GM04504 (cell line): ENCODE data around the gene TMEM106C.

Experiments
- DNase-seq: peaks from one replicate; pipeline ENCODE4 v3.0.0-alpha.2; 2012; ENCODE audit warnings: low read depth

The TMEM106C gene, protein sequence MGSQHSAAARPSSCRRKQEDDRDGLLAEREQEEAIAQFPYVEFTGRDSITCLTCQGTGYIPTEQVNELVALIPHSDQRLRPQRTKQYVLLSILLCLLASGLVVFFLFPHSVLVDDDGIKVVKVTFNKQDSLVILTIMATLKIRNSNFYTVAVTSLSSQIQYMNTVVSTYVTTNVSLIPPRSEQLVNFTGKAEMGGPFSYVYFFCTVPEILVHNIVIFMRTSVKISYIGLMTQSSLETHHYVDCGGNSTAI

DNA sequence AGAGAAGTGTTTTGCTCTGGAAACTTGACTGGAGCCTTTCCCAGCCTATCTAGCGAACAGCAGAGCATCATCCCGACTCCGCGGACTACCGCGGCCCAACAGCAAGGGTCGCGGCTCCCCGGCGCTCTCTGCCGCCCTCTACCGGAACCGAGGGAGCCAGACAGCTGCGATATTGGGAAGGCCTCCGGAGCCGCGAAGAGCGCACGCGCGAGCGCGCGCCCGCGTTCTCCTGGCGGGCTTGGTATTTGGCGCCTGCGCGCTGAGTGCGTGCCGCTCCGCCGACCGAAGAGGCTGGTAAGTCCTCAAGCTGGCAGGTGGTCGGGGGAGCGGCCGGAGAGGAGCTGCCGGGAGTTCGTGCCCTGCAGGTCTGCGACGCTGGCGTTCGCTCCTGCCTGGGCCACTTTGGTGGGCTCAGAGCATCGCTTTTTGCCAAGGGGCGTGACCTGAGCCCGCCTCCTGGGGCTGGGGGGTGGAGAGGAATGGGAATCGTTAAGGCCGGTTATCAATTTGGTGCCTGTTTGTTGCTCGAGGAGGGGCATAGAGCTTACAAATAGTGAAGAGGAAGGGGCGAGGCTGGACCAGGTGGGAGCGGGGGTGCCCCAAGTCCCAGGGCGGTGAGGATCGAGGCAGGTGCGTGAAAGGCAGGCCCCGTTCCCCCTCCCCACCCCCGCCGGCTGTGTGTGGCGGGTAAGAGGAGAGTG lies at the start of gene TMEM106C:
Gene TMEM106C, plus strand, starts transcription at position 257 of the 701 bp plus-strand sequence. CDS start 641 bp downstream, outside the sequence.
- DNase-seq, result peak; percentile 71

DNA sequence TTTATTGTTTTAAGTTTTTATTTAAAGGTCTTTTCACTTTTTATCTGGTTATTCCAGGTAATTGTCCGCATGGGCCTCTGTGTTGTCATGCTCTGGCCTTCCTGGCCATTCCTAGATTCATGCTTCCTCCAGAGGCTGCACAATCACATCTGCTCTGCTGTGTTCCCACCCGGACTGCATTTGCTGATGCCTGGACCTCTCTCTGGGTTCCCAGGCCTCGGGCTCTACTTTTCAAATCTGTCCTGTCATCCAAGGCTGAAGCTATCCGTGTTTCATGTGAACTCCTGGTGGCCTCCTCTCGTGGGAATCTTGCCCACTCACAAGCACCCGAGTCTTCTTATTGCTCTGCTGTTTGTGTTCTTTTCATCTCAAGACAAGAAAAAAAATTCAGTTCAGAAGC lies 42.5 kb upstream of the TMEM106C start:
- no peak for DNase-seq

DNA sequence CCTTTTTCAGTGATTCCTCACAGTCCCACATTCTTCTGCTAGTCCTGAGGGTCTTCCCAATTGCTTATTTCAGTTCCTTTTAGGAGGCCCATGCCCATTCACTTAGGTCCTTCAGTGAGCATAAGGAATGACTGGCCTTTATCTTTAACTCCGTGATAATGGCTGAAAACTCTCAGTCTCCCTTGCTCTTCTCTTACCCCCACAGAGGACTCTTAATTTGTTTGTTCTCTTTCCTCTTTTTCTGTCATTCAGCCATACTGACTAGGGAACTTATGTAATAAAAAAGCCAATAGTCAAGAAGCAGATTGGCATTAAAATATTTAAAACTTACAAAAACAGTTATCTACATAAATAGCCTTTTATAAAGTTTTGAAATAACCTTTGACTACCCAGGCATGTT lies 41.5 kb upstream of the TMEM106C start:
- DNase-seq, result no peak

DNA sequence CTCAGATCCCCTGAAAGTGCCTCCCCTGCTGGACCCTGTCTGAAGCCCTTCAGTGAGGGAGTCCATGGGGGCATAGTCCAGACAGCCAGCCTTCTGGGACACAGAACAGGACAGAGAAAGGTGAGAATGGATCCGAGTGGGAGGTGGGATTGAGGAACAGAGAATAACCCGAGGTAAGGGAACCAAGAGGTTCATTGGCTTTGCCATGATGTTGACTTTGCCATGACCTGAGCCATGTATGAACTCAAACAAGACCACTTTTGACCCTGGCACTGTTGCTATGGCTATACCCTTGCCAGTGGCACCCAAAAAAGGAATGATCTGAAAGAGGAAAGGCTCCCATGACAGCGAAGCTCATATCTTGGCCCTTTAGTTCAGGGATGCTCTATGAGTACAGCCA lies 36.0 kb upstream of the TMEM106C start:
- DNase-seq, result no peak

DNA sequence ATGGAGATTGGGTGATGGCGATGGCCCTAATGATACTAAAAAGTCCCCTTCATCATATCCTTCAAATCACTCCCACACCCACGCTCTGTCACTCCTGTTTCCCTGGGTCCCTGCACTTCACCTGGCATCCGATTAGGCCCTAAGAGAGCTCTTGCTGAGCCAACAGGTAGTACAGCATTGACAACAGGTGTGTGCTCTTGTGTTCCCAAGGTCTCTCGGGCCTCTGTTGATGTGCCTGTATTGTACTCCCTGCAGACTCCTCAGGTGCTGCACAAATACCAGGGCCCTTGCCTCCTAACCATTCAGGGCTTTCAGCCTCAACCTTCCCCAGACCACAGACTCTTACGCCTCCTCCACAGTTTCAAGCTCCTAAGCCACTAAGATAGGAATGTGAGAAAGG lies 32.8 kb upstream of the TMEM106C start:
- no peak for DNase-seq

DNA sequence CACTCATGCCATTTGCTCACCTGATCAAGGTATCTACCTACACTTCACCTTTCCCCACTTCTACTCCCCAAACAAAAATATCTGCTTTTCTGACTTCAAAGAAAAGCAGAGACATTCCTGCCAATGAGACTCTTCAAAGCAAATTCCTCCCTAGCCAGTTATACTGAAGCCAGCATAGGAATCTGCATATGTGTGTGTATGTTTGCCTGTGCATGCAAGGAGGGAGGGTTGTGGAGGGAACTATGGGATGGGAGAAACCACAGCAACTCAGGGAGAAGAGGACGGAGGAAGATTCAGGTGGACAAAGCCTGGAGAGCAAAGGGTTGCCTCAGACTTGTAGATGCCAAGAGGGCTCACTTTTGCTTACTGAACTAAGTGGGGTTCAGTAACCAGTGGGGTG lies 32.2 kb upstream of the TMEM106C start:
- no peak for DNase-seq

DNA sequence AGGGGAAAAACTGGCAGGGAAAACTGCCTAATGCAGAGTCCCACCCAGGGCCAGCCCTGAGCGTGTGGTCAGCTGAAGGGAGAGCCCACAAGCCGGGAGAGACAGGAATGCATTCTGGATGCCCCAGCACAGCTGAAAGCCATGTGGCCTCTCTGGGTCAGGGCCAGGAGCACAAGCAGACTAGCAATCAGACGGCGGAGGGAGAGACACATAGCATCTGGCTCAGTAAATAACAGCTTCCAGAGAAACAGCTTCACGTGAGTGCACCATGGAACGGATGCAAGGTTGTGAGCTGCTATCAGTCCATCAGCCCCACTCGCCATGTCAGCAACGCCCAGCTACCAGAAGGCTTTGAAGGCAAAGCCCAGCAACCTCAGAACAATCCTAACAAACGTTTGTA lies 28.2 kb upstream of the TMEM106C start:
- DNase-seq, result peak; percentile 85

DNA sequence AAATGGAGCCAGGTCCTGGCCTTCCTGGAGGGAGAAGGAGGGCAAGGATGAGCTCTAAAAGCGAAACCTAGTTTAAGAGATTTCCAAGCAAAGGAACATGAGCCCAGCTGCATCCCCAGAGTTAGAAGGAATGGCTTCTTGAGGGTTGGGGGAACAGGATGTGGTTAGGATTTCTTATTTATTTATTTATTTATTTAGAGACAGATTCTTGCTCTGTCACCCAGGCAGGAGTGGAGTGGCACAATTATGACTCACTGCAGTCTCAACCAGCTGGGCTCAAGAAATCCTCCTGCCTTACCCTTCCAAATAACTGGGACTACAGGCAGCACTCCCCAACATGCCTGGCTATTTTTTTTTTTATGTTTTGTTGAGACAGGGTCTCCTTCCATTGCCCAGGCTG lies 25.3 kb upstream of the TMEM106C start:
- no peak for DNase-seq

DNA sequence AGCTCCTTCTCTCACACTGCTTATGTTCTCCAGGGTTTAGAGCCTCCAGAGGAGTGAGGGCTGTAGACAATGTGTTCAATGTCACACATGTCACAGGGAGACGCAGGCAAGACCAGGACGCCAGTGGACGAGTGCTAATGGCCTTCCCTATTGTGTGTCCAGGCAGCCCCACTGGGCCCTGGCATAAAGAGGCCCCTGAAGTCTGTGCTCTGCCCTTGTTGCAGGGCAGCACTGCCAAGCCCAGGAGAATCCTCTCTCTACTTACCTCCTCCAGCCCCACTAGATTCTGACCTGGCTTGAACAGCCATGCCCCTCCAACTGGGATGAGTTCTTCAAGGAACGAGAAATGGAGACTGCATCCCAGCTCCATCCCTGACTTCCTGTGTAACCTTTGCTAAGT lies 24.8 kb upstream of the TMEM106C start:
- no peak for DNase-seq

DNA sequence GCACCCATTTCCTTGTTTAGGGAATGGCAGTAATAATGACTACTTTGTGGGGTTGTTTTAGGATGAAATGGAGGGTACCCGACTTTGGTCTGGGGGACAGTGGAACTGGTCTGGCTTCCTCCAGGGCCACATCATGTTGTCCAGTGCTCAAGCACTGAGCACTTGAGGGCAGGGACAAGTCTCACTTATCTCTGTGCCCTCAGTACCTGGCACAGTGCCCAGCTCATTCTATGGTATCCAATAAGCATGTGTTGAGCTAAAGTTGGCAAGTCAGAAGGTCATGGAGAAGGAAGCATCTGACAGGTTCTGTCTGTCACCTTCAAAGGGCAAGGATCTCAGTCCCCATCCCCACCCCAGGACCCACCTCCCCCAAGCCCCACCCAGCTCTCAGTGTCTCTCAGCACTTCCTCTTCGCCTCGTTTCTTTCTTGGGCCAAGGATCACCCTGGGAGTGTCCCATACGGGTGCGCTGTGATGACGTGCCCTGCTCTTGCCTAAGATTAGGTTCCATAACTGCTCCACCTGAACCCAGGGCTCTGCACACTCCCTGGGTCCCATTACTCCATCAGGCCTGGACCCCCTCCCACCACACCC lies 24.3 kb upstream of the TMEM106C start:
- no peak for DNase-seq

DNA sequence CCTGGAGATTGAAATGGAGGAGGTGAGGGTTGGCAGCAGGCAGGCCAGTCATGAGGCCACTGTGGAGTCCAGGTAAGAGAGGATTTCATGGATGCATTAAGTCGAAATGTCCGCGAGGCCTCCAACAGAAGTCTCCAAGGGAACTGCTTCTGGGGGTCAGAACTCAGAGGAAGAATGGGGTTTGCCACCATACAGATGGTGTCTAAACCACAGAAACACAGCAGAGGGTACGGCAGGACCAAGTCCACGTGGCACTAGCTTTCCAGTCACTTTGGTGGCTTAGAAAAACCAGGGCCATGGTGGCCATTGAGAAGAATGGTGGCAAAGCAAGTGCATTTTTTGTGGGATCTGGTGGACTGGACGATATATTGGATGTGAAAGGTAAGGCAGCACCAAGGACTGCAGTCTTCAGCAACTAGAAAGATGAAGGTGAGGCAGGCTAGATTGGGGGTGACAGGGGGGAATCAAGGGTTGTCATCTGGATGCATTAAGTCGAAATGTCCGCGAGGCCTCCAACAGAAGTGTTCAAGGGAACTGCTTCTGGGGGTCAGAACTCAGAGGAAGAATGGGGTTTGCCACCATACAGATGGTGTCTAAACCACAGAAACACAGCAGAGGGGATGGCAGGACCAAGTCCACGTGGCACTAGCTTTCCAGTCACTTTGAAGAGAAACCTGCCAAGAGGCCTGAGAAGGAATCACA lies 22.5 kb upstream of the TMEM106C start:
- DNase-seq, result no peak

DNA sequence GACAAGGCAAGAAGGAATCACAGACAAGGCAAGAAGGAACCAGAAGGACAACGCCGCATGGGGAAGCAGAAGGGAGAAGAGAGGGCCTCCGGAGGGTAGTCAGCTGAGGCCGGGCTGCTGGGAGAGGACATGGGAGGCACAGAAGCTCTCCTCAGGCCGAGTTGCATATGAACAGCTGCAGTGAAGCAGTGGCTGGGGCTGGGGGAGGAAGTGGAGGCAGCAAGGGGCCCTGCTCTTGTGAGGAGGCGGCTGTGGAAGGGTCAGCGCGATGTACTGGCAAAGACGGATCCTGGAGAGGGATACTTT lies 22.0 kb upstream of the TMEM106C start:
- DNase-seq, result no peak

DNA sequence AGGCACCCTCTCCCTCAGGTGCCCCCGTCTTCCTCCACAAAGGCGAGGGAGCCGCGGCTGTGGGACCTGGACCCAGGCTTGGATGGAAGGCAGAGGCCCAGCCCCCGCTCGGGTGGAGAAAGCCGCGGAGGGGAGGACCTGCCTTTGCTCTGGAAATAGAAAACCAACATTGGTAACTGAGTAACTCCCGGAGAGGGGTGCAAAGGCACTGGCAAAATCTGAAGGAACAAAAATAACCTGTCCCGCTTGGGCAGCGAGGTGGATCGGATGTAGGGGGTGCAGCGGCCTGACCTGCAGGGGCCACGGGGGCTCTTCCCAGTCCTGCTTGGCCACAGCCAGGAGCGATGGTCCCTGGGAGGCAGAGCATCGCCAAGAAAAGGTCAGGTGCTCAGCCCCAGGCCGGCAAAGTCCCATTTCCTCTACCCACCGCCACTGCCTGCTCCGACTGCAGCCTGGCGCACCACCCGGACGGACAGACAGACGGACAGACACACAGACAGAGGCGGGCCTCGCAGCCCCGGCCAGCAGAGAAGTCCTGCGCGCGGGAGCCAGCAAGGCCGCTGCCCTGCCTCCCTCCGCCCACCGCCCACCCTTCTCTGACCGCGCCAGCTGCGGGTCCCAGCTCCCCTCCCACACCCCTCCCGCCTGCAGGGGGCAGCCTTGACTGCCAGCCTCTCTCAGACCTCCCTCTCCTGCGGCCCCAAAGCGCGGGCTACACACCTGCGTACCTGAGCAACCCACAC lies 21.4 kb upstream of the TMEM106C start:
- DNase-seq, result no peak

DNA sequence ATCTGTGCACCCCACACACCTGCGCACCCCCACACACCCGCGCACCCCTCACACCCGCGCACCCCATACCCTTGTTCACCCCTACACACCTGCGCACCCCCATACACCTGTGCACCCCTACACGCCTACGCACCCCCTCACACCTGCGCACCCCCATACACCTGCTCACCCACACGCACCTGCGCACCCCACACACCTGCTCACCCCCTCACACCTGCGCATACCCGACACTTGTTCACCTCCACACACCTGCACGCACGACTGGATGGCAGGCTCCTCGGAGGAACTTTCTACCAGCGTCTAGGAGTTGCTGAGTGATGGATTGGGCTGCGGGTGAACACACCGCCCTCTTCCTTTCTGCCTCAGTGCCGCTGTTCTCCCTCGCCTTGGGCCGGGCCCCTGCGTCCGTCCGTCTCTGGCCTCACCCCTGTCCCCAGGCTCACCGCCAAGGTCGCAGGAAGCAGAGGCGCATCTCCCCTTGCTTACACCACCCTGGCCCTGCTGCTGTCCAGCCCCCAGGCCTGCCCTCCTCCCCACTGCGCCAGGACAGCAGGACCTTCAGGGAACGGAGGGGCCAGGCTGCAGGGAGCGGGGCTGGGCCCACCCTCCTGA lies 20.7 kb upstream of the TMEM106C start:
- DNase-seq, result no peak

DNA sequence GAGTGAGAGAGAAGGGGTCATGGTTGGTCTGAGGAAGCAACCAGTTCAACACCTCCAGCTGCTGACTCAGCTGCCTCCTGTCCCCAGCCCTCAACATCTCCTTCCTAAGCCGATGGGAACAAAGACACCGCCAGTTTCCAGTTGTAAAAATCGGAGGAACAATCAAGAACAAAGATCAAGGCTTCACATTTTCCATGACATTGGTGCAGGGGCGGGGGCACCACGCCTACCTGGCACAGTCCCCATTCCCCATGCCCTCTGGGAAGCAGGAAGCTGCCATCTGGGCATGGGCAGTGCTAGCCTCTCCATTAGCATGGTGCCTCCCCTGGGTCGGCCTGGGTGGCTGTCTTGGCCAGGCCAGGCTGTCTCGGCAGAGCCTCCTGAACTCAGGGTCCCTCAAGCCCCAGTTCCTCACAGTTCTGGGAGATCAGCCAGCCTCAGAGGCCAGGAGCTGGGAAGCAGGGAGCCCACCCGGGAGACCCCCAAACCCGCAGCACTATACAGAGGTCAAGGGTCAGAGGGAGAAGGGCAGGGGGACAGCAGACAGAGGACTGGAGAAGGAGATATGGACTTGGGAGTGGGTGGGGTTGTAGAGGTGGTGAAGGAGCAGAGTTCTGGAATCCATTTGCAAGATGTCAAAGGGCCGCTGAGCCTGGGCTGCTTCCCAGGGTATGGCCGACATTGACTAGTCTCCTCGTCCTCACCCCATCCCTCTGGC lies 19.6 kb upstream of the TMEM106C start:
- DNase-seq, result no peak

DNA sequence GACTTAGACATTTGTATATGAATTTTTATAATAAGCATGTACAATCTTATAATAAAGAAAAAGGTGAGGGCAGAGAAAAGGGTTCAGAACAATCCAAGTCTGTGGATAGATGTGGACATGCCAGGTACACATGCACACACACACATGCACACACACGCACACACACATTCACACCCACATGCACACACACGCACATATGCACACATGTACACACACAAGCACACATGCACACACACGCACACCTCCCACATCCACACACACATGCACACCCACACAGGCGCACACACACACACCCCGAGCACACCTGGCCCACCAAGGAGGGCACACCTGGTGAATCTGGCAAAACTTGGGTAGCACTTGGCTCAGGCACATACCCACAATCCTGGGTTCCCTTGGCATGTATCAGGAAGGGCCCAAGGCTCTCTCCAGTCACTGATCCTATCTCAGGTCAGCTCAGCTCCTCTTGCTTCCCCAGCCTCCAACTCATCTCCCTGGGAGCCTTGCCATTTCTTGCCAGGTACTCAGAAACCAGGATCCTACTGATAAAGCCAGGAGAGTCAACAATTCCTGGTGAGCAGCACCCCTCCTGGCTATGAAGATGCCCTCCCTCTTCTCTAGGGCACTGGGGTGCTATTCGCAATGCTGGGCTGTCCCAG lies 18.6 kb upstream of the TMEM106C start:
- no peak for DNase-seq

DNA sequence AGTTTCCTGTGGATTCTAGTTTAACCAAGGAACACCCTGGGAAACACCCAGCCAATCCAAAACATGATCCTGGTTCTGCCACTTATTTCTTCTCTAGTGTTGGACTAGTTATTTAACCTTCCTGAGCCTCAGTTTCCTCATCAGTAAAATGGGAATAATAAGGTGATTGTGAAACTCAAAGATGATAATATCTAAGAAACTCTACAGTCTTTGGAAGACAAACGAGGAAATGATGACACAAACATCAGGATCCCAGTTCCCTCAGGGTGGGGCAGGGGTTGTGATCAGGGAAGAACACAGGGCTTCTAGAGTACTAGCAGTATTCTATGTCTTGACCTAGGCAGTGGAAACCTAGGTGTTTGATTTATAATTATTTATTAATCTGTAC lies 18.1 kb upstream of the TMEM106C start:
- no peak for DNase-seq

DNA sequence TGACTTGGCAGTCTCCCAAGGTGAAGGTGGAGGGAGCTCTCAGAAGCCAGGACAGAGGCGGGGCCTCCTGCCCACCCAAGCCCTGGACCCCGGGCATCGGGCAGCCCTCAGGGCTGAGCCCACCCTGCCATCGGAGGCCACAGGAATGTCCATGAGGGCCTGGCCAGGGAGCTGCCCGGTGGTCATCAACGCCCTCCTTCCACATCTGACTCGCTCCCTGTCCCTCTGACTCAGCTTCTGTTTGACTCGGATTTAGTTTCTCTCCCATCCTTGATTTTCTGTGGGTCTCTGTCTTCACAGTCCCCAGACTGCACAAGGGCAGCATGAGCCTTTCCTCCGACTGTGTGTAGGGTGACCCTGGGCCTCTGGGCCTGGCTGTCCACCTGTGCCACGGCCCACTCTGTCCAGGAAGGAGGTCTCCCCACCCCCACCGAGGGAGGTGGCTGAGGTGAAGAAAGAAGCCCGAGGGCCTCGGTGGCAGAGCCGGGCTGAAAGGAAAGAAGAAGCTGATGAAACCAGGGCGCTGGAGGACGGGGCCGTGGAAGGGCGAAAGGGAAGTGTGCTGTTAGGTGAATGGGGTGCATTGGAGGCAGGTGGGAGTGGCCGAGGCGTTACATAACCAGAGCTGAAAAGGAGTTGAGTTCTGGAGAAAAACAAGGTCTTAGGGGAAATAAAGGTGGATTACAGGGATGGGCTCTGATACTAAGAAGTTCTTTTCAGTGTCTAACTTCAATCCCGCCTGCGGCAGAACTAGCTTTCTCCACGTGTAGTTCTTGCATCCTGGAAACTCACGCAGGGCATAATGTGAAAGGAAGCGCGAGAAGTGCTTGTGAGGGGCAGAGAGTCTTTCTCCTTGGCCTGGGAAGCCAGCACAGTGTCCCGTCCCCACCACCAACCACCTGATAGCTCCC lies 16.7 kb upstream of the TMEM106C start:
- no peak for DNase-seq

DNA sequence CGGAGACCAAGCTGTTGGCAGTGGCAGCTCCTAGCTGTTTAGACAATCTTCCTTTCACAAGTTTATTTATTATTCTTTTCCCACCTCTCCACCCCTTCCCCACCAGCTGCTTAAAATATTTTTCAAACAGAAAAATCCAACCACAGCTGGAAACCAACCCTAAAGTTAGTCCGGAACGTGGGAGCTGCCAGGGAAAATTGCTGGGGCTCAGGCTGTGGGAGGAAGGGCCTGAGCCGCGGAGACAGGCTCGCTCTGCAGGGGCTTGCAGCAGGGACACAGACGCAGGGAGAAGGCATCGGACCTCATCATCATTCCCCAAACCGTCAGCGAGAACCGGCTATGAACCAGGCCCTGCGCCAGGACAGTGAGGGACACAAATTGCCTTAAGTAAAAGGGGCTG lies 16.1 kb upstream of the TMEM106C start:
- no peak for DNase-seq
